CD4-positive, alpha-beta T cell treated with Interleukin-6 at 100 ng/mL for 8 hours (primary cell): ENCODE data around the gene HOXB6.

ENCODE experiments used
- DNase-seq: peaks from one replicate; pipeline ENCODE4 v3.0.0-alpha.2; 2020; ENCODE audit warnings: mixed read lengths, low spot score

HOXB6 gene

DNA sequence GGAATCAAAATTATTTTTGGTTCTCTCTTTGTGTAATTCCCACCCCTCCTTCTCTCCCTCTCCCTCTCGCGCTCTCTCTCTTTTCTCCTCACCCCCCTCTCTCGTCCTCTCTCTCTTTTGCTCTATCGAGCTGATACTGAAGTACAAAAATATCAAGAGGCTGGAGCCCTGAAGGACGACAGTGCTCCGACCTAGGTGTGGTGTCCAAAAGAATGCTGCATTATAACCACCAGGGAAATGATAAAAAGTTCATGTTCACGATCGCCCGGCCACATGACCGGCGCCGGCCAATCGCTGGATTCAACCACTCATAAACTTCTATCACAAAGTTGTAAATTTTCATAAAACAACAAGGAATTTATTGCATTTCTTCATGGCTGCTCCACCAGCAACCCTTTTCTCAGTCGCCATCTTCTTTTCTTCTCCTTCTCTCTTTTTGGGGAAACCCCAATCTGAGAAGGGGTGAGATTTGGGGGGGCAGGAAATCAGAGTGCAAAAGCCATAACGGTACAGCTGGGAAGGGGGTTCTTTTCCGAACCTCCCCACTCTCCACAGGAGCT lies at the start of gene HOXB6:
HOXB6 (minus strand) TSS at position 217 of the 560 bp plus-strand sequence. CDS start 6,836 bp downstream, outside the sequence.
- no peak for DNase-seq

GRCh38 chr17:48649741-48650140 lies 45.0 kb upstream of the HOXB6 start:
- DNase-seq = no peak

DNA sequence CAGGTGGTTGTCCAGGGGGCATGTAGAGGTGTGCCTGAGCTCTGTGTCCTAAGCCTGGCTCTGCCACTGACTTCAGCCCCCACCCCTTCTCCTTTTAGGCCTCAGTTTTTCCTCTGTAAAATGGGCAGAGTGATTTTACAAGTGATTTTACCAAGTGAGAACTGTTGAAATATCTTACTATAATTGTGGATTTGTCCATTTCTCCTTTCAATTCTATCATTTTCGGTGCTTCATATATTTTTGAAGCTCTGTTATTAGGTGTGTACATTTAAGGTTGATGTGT lies 43.1 kb upstream of the HOXB6 start:
- DNase-seq = no peak

DNA sequence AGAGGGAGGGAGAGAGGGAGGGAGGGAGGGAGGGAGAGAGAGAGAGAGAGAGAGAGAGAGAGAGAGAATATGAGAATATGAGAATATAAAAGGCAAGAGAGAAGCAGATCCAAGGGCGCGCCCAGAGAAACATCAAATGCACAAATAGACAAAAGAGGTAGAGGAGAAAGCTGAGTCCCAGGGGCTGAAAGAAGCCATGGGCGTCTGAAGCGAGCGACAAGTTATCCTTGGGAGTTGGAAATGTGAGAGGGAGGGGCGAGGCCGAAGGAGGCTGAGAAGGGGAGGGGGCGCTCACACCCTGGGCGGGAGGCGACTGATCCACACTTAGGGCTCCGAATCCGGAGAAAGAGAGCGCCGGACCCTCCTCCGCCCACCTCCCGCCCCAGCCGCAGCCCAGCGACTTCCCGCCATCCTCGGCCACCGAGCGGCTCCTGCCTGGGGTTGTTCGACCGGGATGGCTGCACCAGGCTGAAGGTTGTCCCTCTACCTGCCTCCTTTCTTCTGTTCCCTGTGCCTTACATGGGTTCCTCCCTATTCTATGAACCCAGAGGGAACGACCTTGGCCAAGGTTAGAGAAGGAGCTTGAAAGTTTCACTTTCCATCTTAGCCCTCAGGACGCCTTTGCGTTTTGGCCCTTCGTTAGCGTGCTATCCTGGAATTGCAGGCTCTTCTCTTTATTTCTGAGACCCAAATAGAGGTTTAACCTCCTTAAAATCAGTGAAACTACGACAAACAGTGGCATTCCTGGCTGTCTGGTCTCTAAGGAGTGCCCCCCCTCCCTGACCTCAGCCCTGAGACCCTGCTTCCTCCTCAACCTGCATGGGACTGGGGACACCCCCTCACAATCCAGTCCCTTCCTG lies 42.5 kb upstream of the HOXB6 start:
- DNase-seq = no peak

- DNase-seq = no peak
Observed at GRCh38 chr17:48646183-48647102, 41.7 kb upstream of the HOXB6 start.

DNA sequence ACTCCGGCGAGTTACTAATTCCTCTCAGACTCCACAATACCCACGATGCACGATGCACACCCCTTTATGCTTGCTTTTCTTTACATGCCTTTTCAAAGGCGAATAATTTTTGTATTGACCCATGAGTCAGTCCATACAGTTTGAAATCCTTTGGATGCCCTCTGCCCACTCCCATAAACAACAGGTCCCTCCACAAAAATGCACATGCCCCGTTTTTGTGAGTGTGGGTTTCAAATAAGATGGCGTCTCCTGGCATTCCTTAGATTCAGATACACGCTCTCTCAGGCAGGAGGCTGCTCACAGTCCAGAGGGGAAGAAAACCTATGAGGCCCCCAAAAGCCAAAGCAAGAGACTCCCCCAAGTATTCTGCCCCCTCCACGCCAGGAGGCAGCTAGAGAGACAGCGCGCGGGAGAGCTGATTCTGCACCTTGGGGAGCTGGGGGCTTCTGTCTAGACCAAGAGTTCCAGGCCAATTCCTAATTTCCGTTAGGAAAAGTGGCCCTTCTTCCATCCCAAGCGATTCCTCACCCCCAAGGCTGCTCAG lies 40.9 kb upstream of the HOXB6 start:
- no peak for DNase-seq

DNA sequence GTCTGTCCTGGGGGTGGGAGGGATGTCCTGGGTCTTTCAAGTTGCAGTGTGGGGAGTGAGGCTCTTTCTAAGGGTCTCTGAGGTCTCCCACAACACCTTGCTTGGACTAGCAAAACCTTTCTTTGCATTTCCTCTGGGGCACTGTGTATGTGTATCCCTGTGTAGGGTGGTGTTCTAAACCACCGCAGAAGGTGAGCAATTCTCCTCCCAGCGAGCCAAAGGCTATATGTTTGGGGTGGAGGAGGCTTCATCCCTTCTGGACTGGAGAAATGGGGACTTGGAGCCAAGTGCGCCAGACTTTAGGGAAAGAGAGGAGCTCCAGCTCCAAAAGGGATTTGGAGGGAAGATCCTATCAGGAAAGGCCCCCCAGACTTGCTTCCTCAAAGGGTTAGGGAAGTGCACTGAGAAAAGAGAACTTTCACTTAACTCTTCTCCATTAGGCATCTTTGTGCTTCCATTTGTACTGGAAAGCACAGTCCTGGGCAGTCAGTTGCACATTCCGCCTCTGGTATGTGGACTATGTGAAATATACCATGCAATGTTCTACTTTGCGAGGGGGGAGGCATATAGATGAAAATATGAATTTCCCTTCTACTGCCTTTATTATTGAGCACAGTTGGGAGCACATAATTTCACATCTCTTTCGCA lies 40.2 kb upstream of the HOXB6 start:
- DNase-seq = no peak

DNA sequence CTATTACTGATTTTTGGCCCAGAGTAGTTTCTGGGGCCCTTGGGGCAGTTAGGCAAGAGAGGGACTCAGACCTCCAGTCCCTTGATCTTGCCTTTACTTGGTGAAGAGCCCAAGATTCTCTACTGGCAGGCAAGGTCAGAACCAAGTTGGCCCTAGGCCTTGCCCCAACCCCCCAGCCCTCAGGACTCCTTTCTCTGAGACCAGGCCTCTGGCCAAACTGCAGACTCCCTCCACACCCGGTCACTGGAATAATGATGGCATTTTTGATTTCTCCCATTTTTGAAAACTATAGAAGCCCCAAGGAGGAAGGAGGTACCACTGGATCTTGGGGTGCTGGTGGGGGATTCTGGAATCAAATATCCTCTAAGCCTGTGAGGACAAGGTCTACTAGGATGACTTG lies 39.4 kb upstream of the HOXB6 start:
- DNase-seq = no peak

GRCh38 chr17:48643697-48644012 lies 38.9 kb upstream of the HOXB6 start:
- no peak for DNase-seq

- no peak for DNase-seq
Observed at GRCh38 chr17:48642843-48643696, 38.3 kb upstream of the HOXB6 start.

DNA sequence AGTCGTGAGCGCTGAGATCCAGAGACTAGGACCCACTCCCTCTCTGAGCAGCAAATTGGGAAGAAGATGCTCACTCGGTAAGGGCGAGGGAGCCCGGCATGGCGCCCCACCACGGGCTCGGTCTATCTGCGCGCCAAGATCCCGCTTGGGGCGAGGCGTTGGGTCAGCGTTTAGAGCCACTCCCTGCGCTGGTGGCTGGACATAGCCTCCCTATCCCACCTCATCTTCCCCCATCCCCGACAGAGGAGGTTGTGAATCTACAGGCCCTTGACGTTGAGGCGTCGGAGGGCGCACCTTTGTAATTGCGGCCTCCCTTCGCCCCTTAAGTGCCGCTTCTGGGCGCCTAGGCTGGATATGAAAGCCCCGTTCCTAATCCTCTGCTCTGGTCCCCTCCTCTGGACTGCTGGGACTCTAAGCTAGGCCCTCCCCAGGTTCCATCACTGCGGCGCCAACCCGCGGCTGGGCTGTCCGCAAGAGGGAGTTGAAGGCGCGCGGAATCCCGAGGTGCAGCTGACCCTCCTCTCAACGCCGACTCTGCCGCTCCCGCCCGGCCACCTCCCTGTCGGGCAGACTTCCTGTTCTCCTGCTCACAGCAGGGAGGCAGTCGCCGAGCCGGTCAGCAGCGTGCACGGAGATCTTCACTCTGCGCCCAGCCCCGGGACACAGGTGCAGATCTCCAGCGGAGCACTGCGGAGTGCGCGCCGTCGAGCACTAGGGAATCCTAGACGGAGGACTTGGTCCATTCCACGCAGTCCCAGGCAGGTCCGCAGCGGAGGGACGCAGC lies 37.5 kb upstream of the HOXB6 start:
- DNase-seq = no peak

GRCh38 chr17:48641541-48642058 lies 36.8 kb upstream of the HOXB6 start:
- DNase-seq = no peak

- no peak for DNase-seq
Observed at GRCh38 chr17:48640858-48641180, 36.0 kb upstream of the HOXB6 start.

DNA sequence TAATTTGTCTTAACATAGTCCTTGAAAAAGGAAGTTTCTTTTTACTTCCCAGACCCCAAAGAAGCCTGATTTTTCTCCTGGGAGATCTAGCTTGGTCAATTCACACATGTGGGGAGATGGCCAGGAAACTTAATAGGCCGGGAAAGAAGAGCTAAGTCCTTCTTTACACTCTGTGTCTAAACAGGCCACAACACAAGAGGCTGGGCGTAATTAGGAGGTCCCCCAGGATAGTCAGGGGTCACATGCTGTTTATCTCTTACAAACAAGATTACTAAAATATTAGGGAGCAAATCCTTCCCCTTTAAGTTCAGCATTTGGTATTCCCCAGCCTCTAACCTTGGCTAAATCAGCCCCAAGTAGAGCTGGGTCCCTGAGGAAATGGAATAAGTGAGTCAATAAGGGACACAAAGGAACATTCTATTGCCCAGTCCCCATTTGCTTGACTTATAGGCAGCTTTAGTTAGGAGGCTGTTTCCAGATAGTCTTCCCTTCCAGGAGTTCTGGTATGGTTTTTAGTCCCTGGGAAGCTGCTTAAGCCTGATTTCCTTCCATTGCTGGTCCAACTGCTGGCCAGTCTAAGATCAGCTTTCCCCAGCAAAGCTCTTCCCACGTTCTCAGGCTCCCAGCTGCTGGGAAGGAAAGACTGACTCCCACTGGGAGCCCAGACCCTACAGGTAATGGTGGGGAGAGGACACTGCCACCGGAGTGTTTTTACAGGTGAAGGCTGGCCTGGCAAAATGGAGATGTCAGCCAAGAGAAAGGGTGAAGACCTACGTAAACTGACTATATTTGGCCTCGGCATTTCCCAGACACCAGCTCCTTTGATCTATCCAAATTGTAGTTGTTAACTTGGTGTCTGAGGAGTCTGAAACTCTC lies 35.4 kb upstream of the HOXB6 start:
- DNase-seq = no peak

DNA sequence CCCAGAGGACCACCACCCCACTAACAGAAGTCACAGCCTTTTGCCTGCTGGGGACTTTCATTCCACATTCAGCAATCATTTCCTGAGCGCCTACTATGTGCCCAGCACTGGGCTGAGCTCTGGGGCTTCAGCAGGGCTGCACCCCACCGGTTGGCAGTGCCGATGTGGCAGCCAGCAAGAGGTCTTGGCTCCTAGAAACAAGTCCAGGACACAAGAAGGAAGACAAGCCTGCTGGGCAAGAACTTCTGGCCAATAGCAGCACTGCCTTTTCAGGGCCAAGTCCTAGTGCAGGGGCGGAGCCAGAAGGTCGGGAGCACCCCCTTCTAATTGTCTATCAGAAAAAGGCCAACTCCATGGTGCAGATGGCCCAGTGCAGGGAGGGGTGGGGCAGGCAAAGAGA lies 34.4 kb upstream of the HOXB6 start:
- DNase-seq = no peak

- DNase-seq = no peak
Observed at GRCh38 chr17:48637323-48638260, 32.8 kb upstream of the HOXB6 start.

- DNase-seq = peak; percentile 50
Observed at GRCh38 chr17:48636177-48637018, 31.6 kb upstream of the HOXB6 start.
